NCI-H748 (cell line): ENCODE measurements around the gene KLHL7.
"Not testable (repeated sequence)": the region's sequence is repeated elsewhere in the genome, so short reads cannot be mapped to it uniquely, and the experiment has no call there.

ENCODE experiments used
- DNase-seq: peaks from one replicate; lab custom pipeline; 2025; ENCODE audit not compliant: unreplicated experiment; lab: John Stamatoyannopoulos, UW

The KLHL7 gene

DNA sequence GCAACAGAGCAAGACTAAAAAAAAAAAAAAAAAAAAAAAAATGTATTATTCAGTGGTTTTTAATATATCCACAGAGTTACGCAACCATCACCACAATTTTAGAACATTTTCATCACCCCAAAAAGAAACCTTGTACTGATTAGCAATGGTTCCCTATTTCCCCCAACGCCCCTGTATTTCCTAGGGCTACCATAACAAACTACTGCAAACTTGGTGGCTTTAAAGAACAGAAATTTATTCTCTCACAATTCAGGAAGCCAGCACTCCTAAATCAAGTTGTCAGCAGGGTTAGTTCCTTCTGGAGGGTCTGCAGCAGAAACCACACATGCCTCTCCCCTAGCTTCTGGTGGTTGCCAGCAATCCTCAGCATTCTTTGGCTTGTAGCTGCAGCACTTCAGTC, 70.4 kb downstream of the KLHL7 start:
- DNase-seq: no peak

DNA sequence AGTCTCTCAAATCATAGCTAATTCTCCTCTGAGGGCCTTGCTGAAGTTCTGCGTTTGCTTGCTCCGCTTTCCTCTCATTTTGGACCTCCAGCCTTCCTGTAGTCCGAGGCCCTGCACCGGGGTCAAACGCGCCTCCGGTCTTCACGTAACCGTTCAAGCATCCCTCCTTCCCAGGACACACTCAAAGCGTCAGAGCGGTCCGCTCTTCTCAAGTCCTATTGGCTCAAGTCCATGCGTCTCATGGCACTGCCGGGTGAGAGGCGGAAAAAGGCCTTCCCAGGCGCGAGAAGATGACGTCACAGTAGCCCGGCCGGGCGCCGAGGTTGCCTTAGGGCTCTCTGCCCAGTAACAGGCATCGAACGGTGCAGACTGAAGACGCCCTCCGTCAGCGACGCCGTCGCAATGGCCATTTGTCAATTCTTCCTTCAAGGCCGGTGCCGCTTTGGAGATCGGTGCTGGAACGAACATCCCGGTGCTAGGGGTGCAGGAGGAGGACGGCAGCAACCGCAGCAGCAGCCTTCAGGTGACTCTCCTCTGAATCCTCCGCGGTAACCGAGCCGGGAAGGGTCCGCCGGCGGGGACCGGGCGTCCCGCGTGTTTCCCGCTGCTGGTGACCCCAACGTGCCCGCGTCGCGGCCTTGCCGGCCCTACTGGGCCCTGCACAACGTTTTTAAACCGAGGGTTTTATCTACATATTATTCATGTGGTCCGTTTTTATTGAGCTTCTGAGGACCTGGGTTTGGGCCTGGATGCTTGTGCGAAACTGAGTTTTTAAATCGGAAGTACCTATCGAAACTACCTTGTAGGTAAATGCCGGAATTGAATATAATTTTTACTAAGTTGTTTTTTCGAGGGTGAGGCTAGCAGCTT, 76.3 kb downstream of the KLHL7 start, which contains the start of gene NUP42:
Gene NUP42 (plus strand): TSS at position 365 of the 870 bp plus-strand sequence. CDS start 38 bp downstream, at position 403.
- peak; percentile 100 for DNase-seq

DNA sequence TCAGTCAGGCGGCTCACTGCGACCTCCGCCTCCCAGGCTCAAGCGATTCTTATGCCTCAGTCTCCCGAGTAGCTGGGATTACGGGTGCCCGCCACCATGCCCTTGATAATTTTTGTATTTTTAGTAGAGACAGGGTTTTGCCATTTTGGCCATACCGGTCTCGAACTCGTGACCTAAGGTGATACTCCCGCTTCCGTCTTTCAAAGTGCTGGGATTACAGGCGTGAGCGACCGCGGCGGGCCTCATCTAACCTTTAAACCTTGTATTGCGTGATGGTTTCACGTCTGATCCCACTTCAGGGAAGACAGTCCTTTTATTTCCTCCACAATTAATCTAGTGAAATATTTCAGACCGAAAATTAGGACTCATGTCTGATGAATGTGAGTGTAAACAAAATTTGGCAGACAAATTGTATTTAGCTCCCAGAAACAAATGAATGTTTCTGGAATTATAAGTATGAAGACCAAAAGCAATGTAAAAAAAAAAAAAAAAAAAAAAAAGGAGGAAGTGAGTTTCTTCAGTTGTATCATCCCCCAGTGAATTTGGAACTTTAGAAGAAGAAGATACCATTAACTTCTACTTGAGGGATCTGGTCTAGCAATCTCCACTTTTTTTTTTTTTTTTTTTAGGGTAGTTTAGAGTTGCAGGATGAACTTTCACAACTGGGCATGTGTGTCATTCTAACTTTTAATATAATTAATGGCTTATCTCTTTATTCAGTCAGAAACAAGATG, 77.9 kb downstream of the KLHL7 start:
- no peak for DNase-seq

DNA sequence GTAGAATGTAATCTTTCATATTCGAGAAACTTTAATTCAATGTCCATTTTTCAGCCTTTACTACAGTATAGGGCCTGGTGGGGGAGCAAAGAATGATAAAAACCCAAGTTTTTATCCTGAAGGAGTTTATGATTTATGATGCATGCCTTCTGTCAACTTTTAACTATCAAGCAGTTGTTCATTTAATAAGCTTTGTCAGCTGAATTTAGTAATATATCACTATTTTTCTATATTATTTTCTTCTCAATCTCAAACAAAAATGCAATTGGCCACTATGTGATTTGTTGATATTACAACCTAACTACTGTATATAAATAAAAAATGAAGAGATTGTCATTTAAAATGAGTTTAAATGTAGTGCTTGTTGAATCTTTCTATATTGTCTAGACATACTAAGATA, 78.7 kb downstream of the KLHL7 start:
- DNase-seq: no peak

DNA sequence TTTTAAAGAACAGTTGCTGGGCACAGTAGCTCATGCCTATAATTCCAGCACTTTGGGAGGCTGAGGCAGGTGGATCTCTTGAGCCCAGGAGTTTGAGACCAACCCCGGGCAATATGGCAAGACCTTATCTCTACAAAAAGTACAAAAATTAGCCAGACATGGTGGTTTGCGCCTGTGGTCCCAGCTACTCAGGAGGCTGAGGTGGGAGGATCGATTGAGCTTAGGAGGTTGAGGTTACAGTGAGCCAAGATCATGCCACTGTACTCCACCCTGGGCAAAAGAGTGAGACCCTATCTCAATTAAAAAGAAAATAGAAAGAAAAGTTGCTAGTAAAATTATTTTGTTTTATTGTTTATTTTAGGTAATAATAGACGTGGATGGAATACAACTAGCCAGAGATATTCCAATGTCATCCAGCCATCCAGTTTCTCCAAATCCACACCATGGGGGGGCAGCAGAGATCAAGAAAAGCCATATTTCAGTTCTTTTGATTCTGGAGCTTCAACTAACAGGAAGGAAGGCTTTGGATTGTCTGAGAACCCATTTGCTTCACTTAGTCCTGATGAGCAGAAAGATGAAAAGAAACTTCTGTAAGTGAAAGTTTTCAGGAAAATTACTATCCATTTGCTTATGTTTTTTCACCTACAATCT, 79.2 kb downstream of the KLHL7 start:
- peak; percentile 45 for DNase-seq

DNA sequence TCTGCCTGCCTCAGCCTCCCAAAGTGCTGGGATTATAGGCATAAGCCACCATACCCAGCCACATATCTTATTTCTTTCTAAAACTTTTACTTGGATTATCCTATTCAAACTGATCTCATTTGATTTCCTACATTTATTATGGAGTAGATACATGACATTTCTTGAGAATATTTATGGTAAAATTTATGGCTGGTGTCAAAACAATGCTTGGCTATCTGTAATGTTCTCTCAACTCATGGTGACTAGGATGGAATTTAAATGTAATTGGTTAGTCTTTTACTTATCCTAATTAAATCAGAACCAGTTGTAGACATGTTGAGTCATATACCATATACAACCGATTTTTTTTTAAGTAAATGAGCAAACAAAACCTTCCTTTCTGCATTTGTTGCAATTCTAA, 80.4 kb downstream of the KLHL7 start:
- no peak for DNase-seq

DNA sequence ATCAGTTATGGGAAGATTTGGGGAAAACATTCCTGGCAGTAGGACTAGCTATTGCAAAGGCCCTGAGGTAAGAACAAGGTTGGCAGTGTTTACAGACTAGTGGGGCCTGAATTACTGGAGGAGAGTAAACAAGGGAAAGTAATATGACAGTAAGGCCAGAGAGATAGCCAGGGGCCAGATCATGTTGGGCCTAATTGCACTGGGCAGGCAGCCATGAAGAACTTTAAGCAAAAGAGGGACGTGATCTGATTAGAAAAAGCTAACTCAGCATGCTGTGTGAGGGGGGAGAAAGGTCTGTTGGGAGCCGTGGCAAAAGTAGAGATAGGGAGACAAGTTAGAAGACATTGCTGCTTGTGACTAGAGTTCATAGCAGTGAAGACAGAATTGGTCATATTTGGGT, 85.4 kb downstream of the KLHL7 start:
- no peak for DNase-seq

DNA sequence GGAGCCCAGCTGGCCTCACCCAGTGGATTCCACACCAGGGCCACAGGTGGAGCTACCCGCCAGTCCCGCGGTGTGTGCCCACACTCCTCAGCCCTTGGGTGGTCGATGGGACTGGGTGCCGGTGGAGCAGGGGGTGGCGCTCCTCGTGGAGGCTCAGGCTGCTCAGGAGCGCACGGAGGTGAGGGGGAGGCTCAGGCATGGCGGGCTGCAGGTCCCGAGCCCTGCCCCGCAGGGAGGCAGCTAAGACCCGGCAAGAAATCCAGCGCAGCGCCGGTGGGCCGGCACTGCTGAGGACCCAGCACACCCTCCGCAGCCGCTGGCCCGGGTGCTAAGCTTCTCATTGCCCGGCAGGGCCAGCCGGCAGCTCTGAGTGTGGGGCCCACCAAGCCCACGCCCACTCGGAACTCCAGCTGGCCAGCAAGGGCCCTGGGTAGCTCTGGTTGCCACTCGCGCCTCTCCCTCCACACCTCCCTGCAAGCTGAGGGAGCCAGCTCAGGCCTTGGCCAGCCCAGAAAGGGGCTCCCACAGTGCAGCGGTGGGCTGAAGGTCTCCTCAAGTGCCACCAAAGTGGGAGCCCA, 88.2 kb downstream of the KLHL7 start:
- DNase-seq: not testable (repeated sequence)

DNA sequence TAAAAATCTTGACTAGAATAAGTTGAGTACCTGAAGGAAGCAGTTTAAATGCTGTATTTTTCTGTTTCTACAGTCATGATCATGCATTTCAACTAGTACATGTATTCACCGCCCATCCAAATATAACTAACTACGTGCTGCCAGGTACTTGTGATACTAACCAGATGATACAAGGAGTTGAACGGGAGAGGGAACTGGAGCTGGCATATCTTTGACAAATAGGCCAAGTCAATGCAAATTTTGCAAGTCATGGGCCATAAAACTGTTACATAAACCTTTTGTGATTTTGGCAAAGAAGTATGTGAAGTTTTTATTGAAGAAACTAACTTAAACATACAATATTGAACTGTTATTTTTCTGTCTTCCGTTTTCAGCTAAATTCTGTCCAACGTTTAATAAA, 90.7 kb downstream of the KLHL7 start:
- DNase-seq: no peak

DNA sequence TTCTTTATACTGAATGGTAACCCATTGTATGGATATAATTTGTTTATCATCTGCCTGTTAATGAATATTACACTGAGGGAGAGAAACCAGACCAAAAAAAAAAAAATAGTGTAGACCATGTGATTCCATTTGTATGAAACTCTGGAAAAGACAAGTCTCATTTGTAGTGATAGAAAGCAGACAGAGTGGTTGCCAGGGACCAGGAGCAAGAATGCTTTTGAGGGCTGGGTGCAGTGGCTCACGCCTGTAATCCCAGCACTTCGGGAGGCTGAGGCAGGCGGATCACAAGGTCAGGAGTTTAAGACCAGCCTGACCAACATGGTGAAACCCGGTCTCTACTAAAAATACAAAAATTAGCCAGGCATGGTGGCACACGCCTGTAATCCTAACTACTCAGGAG, 92.2 kb downstream of the KLHL7 start:
- DNase-seq: not testable (repeated sequence)

DNA sequence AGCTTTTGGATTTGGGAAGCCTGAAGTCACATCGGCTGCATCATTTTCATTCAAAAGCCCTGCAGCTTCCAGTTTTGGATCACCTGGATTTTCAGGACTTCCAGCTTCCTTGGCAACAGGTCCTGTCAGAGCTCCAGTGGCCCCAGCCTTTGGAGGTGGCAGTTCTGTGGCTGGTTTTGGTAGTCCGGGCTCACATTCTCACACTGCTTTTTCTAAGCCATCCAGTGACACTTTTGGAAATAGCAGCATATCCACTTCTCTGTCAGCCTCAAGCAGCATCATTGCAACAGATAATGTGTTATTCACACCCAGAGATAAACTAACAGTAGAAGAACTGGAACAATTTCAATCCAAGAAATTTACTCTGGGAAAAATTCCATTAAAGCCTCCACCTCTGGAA, 94.7 kb downstream of the KLHL7 start:
- no peak for DNase-seq

DNA sequence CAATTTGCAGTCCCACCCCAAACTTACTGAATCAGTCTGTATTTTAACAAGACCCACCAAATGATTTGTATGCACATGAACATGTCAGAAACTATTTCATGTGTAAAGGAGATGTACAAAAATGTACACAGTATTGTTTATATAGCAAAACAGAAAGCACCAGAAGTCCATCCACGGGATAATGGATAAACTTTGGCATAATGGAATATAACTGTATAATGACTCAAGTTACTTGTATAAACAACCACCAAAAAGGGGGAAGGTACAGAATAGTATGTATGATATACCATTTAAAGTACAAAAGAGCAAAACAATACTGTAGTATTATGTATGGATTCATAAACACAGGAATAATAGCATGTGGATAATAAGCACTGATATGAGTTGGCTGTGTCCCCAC, 98.7 kb downstream of the KLHL7 start:
- DNase-seq: no peak

DNA sequence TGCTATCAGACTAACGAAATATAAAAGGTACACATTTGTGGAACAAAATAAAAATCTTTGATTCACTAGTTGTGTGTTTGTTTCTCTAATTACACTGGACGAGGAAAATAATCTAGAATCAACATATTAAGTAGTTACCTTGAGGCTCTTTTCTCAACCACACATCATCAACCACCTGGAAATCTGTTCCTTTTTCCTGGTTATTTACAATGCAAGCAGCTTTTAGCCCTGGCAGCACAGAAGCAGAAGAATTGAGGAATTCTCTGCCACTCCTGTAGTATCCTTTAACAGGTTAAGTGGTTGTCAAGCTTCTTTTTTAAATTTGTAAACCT, 100.0 kb downstream of the KLHL7 start:
- peak; percentile 64 for DNase-seq

DNA sequence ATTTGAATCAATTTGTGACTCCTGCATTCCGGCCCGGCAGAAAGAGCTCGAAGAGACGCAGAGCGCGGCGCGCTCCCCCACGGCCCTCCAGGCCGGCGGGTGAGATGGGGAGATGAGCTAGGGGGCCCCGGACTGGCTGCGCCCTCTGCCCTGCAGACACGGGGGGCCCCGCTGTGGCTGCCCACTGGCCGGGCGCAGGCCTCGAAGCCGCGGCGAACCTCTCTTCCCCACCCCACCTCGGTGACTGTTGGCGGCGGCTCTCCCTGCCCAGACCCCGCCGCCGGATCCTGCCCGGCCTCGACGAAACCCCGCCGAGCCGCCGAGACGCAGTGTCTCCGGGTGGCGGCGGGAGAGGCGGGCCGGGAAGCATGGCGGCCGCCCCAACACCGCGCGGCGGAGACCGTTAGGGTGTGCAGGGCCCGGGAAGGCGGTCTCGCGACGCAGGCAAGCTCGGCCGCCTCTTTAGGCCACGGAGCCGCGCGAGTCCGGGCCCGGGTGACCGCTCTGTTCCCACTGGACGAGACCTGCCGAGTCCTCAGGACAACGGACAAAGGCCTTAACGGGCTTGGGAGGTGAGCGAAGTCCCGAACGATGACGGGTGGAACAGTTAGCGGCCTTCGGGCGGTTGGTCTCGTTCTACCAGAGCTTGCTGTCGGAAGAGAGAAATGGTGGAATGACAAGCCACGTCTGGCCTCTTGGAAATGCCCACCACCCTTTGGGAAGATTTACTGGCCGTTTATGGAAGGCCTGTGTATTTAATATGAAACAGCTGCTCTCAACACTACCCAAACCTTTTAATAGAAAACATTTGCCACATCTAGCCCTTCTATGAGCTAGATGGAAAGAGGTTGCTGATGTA, 100.6 kb downstream of the KLHL7 start:
- peak; percentile 79 for DNase-seq

DNA sequence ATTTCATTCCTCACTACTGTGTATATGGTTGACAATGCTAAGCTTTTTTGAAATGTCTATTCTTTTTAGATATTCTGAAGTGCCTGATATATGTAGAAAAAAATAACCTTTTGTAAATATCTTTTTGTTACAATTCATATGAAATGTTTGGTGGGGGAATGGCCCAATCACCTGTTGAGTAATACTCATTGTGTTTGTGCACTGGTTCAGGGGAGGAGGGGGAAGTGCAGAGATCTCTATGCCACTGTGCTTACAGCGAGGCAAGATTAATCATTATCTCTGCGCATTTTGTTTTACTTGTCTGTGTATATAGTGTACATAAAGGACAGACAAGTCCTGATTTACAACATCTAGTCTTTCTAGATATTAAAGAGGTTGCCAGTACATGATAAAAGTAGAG, 101.4 kb downstream of the KLHL7 start:
- DNase-seq: peak; percentile 22

DNA sequence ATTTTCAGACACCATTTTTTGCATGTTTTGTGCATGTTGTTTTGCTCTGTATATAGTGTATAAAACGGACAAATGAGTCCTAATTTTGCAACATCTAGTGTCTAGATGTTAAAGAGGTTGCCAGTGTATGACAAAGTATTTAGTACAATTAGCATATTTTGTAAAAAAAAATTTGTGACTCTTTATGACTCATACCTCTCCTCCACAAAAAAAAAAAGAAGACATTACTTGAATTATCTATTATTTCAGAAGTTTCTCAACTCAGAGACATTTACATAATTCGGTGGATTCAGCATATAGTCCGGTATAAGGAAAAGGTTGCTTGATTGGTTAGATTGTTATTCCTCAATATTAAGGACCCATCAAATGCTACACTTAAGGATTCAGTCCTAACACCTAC, 102.3 kb downstream of the KLHL7 start:
- DNase-seq: no peak

DNA sequence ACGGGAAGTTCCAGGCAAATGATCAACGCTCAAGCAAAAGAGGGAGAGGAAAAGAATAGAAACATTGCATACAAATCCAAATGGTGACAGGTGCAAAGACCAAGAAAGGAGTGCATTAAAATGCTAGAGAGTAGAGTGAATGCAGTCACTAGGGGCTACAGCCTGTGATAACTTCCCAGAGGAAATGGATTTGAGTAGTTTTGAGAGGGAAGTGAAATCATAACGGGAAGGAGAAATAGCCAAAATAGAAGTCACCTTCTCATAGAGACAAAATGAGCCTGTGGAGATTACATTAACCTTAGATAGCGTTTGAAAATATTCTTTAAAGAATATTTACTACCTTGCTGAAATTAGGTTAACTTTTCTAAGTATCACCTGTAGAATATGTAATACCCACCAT, 102.7 kb downstream of the KLHL7 start:
- DNase-seq: no peak

DNA sequence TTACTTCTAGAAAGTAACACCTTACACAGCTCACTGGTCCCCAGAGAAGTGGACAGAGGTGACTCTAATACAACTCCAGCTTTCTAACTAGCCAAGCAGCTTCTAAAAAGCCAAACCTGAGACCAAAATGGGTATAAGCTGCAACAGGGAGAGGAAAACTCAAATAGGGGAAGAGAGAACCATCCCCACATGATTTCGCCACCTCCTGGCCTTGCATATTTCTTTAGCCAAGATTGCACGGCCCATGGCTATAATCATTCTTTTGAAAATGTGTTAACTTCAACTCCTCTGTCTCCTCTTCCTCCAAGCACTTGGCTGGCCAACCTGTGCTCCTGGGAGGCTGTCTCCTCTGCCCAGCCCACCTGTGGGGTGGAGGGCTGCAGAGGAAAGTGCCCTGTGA, 104.9 kb downstream of the KLHL7 start:
- no peak for DNase-seq

DNA sequence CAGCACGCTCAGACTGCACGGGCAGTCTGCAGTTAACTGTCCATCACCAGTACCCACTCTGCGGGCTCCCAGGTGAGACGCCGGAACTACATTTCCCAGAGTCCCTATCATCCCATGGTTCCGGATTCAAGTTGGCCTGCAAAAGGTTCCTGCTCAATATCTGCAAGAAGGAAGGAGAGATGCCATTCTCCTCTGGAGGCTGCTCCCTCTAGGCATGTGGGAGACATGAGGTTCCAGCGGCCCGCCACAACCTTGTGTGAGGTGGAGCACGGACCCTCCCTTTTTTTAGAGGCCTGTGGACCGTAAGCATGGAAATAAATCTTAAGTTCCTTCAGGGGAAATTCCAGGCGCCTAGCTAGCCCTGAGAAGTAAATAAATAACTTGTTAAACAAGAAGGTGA, 106.0 kb downstream of the KLHL7 start:
- DNase-seq: no peak

DNA sequence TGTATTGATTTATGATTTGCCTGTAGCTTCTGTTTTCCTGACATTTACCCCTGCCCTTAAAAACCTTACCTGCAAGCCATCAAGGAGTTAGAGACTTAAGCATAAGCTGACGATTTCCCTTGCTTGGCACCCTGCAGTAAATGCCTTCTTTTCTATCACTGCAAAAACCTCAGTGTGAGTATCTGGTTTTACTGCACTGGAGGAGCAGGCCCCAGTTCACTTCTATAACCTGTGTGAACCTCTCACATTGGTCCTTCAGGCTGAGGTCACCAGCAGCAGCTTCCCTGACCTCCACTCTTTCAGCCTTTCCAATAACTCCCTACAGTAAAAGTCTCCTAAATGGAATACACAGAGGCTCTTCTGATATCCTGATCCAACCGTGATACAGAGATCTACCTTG, 106.8 kb downstream of the KLHL7 start:
- no peak for DNase-seq

DNA sequence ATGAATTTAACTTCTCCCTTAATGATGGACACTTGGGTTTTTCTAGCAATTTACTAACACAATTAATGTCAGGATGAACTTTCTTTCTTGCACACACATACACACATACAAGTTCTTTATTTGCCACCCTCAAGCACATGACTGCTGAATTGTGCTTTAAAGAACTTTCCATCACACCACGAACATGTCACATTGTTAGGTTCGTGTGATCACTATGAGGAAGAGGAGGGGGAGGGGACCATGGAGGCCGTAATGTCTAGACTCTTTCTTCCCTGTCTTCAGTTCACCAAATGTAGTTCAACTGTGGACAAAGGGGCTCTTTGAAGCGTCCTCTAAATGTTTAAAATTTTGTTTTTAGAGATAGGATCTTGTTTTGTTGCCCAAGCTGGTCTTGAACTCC, 107.3 kb downstream of the KLHL7 start:
- no peak for DNase-seq
